Breast epithelium (tissue), 4 donors: Measurements from ENCODE around the gene RSPO3. TPM values are rescaled to one million over a fixed set of nuclear protein-coding genes. Genes with fewer than 3 reads are reported as not detected.

ENCODE experiments used
- DNase-seq, 2 donors: peaks; one replicate each; pipeline ENCODE4 v3.0.0-alpha.2; 2019; ENCODE audit warnings: low spot score in 2 of 2
- H3K27ac ChIP-seq, 2 donors: fragments of 200-600 bp; sonication (generic) in 1 of 2; one replicate each; pipeline ENCODE4 v1.5.1; 2016 to 2019; ENCODE audit warnings: mild to moderate bottlenecking in 1 of 2
- H3K27me3 ChIP-seq, 2 donors: fragments of 200-600 bp; sonication (generic) in 1 of 2; one replicate each; pipeline versions ENCODE4 v1.5.1 to v1.6.0; 2017 to 2019; ENCODE audit warnings: control low read depth in 1 of 2, mild to moderate bottlenecking in 1 of 2
- H3K36me3 ChIP-seq: fragments of 200-600 bp; one replicate; pipeline ENCODE4 v1.5.1; 2019
- H3K4me1 ChIP-seq, 2 donors: fragments of 200-600 bp; sonication (generic); one replicate each; pipeline ENCODE4 v1.5.1; 2016 to 2019; ENCODE audit warnings: control low read depth in 1 of 2
- H3K4me3 ChIP-seq, 3 donors: fragments of 200-600 bp; sonication (generic); 1 replicate in 2 of 3; 2 replicates in 1 of 3; pipeline ENCODE4 v1.5.1; 2016 to 2019; ENCODE audit warnings: mild to moderate bottlenecking in 3 of 3, moderate library complexity in 2 of 3
- H3K9me3 ChIP-seq, 2 donors: fragments of 200-600 bp; sonication (generic) in 1 of 2; one replicate each; pipeline ENCODE4 v1.5.1; 2016 to 2019; ENCODE audit warnings: control low read depth in 1 of 2
- CTCF ChIP-seq, 3 donors: fragments of 450-650 bp; IDR thresholded peaks; one replicate each; pipeline ENCODE4 v1.5.1; 2016 to 2017; ENCODE audit warnings: antibody characterized with exemption in 3 of 3, mild to moderate bottlenecking in 3 of 3, moderate library complexity in 3 of 3
- POLR2A ChIP-seq: fragments of 450-650 bp; IDR thresholded peaks from one replicate; pipeline ENCODE4 v1.6.1; 2016; ENCODE audit warnings: antibody characterized with exemption, mild to moderate bottlenecking, moderate library complexity
- POLR2AphosphoS5 ChIP-seq, 3 donors: sonication (generic); formaldehyde crosslinking; IDR thresholded peaks; one replicate each; pipeline ENCODE4 v1.6.1; 2017; ENCODE audit warnings: antibody characterized with exemption in 3 of 3
- intact Hi-C: fragments of 100-400 bp; cut with DNase I; formaldehyde crosslinking; loops from one replicate; pipeline ENCODE4 v1.15.1; 2023; ENCODE audit warnings: low total_unique reads
- total RNA-seq, 3 donors: library from RNA; depleted of rRNA; stranded (reverse); fragments of >200 nt; gene quantifications; one replicate each; pipeline ENCODE4 v1.1.0, GENCODE V29; 2016

RSPO3 gene
- total RNA-seq, 3 donors from 2014 or later: 5.9 to 23.3 (median 16.2) TPM

- H3K27ac ChIP-seq: no peak overlapping the region
- intact Hi-C loops: no loop called here
- DNase-seq: no peak
These were observed 13.4 kb downstream of the RSPO3 start for GRCh38 chr6:127131772-127132376.

GRCh38 chr6:127134136-127134535 is 15.7 kb downstream of the RSPO3 start:
- TF ChIP-seq POLR2A: no peak
- no peak for TF ChIP-seq CTCF (IDR thresholded peaks at IDR 0.05)
- TF ChIP-seq POLR2AphosphoS5 (IDR thresholded peaks at IDR 0.05): no peak
- DNase-seq: no peak
- intact Hi-C loops: no loop called here
- no peak overlapping the region for H3K27ac ChIP-seq
- H3K4me3 ChIP-seq: no peak overlapping the region
- H3K9me3 ChIP-seq: no peaks in the 10 kb centered on the region
- H3K36me3 ChIP-seq: no peaks in the 10 kb centered on the region
- H3K4me1 ChIP-seq: no peaks in the 10 kb centered on the region
- H3K27me3 ChIP-seq: no peaks in the 10 kb centered on the region

More at GRCh38 chr6:127131772-127132376, 13.4 kb downstream of the RSPO3 start:
- TF ChIP-seq CTCF (IDR thresholded peaks at IDR 0.05) (no peak), POLR2A (no peak)
- Histone ChIP-seq H3K4me1 (no peaks in the 10 kb centered on the region), H3K27me3 (no peaks in the 10 kb centered on the region), H3K4me3 (no peak overlapping the region), H3K36me3 (no peaks in the 10 kb centered on the region), H3K9me3 (no peaks in the 10 kb centered on the region)

- no peak for TF ChIP-seq CTCF (IDR thresholded peaks at IDR 0.05)
- Histone ChIP-seq H3K36me3 (no peaks in the 10 kb centered on the region), H3K4me3 (no peak overlapping the region), H3K9me3 (no peaks in the 10 kb centered on the region), H3K27me3 (no peaks in the 10 kb centered on the region), H3K4me1 (no peaks in the 10 kb centered on the region), H3K27ac (no peak overlapping the region)
- intact Hi-C loops: no loop called here
- DNase-seq: no peak
These were observed 18.3 kb downstream of the RSPO3 start for GRCh38 chr6:127136786-127137185.

GRCh38 chr6:127146932-127147331 is 28.5 kb downstream of the RSPO3 start:
- no peaks in the 10 kb centered on the region for H3K4me1 ChIP-seq
- H3K27me3 ChIP-seq: no peaks in the 10 kb centered on the region
- no peaks in the 10 kb centered on the region for H3K36me3 ChIP-seq
- no peaks in the 10 kb centered on the region for H3K9me3 ChIP-seq
- no peak for DNase-seq
- intact Hi-C loops: no loop called here
- no peak for TF ChIP-seq CTCF (IDR thresholded peaks at IDR 0.05)
- TF ChIP-seq POLR2A: no peak
- TF ChIP-seq POLR2AphosphoS5 (IDR thresholded peaks at IDR 0.05): no peak
- H3K27ac ChIP-seq: no peak overlapping the region
- no peak overlapping the region for H3K4me3 ChIP-seq

- TF ChIP-seq POLR2AphosphoS5 (IDR thresholded peaks at IDR 0.05) (no peak), POLR2A (no peak), CTCF (IDR thresholded peaks at IDR 0.05) (no peak)
- no peaks in the 10 kb centered on the region for H3K4me1 ChIP-seq
- no peak overlapping the region for H3K27ac ChIP-seq
- no peaks in the 10 kb centered on the region for H3K9me3 ChIP-seq
- DNase-seq: no peak
- H3K4me3 ChIP-seq: no peak overlapping the region
- H3K36me3 ChIP-seq: no peaks in the 10 kb centered on the region
- no peaks in the 10 kb centered on the region for H3K27me3 ChIP-seq
- intact Hi-C loops: no loop called here
These were observed 29.1 kb downstream of the RSPO3 start for GRCh38 chr6:127147534-127147933.
